Right lobe of liver (tissue), 6 donors: Measurements from ENCODE around the gene NLRP1. TPM values are rescaled to one million over a fixed set of nuclear protein-coding genes. Genes with fewer than 3 reads are reported as not detected.
"Not testable (repeated sequence)": the region's sequence is repeated elsewhere in the genome, so short reads cannot be mapped to it uniquely, and the experiment has no call there.

Source experiments
- ATAC-seq, 4 donors: fragments of 200-7000 bp; cut with Tn5 transposase; one replicate each; pipeline ENCODE4 v1.9.1; 2020; ENCODE audit warnings: mild to moderate bottlenecking in 4 of 4, moderate library complexity in 4 of 4
- DNase-seq, 3 donors: peaks; one replicate each; pipeline ENCODE4 v3.0.0-alpha.2; 2020
- H3K27ac ChIP-seq, 3 donors: fragments of 200-600 bp; one replicate each; pipeline ENCODE4 v1.8.0; 2022
- H3K27me3 ChIP-seq, 2 donors: fragments of 200-600 bp; one replicate each; pipeline ENCODE4 v1.8.0; 2022
- H3K36me3 ChIP-seq, 4 donors: fragments of 200-600 bp; sonication (generic) in 1 of 4; one replicate each; pipeline versions ENCODE4 v1.5.1 to v1.8.0; 2017 to 2022; ENCODE audit warnings: control low read depth in 1 of 4
- H3K4me1 ChIP-seq, 4 donors: fragments of 200-600 bp; sonication (generic) in 1 of 4; one replicate each; pipeline versions ENCODE4 v1.5.1 to v1.8.0; 2017 to 2022; ENCODE audit warnings: control low read depth in 1 of 4
- H3K4me3 ChIP-seq, 3 donors: fragments of 200-600 bp; one replicate each; pipeline ENCODE4 v1.8.0; 2022
- H3K9me3 ChIP-seq, 4 donors: fragments of 200-600 bp; sonication (generic) in 1 of 4; one replicate each; pipeline versions ENCODE4 v1.5.1 to v1.8.0; 2017 to 2022; ENCODE audit warnings: control low read depth in 1 of 4
- CTCF ChIP-seq, 4 donors: fragments of 200-600 bp in 3 of 4; fragments of 450-650 bp in 1 of 4; IDR thresholded peaks; one replicate each; pipeline versions ENCODE4 v1.5.1 to v1.8.0; 2016 to 2022; ENCODE audit warnings: antibody characterized with exemption in 4 of 4, mild to moderate bottlenecking in 2 of 4
- POLR2A ChIP-seq: fragments of 450-650 bp; IDR thresholded peaks from one replicate; pipeline ENCODE4 v1.6.1; 2017; ENCODE audit warnings: antibody characterized with exemption, mild to moderate bottlenecking
- WGBS: methylation state at CpG from one replicate; pipeline ENCODE4 v1.1.6; 2018; ENCODE audit warnings: low coverage, low lambda C conversion rate; ENCODE audit not compliant: insufficient coverage; ENCODE audit errors: missing lambda C conversion rate; 5-methylcytosine and 5-hydroxymethylcytosine counted together
- intact Hi-C, 2 donors: fragments of 100-400 bp; cut with DNase I; formaldehyde crosslinking; loops; one replicate each; pipeline versions ENCODE4 v1.11.2 to v1.14.1; 2022
- total RNA-seq, 6 experiments: library from RNA; depleted of rRNA in 2 of 6; stranded (reverse); fragments of >200 nt in 2 of 6; fragmentation: NEBNext Ultra II Directional in 3 of 6; extraction: Animal tissue kit (Norgen Biotek cat#: 25700) in 3 of 6; gene quantifications; one replicate each; pipeline versions ENCODE4 v1.1.0 to v1.2.4, GENCODE V29; 2016 to 2023
- donor health status: DM: no; HTN: yes; CAD: no.
- donor health status: DM: no; HTN: no; CAD: no.
- donor health status: DM: no; HTN: no; CAD: no.
- donor health status: DM: no; HTN: yes; CAD: no.
- donor health status: DM: no; HTN: yes; CAD: no.

Gene NLRP1
- total RNA-seq, 6 experiments from 2014 or later: 2.5 to 4.7 (median 3.3) TPM

DNA sequence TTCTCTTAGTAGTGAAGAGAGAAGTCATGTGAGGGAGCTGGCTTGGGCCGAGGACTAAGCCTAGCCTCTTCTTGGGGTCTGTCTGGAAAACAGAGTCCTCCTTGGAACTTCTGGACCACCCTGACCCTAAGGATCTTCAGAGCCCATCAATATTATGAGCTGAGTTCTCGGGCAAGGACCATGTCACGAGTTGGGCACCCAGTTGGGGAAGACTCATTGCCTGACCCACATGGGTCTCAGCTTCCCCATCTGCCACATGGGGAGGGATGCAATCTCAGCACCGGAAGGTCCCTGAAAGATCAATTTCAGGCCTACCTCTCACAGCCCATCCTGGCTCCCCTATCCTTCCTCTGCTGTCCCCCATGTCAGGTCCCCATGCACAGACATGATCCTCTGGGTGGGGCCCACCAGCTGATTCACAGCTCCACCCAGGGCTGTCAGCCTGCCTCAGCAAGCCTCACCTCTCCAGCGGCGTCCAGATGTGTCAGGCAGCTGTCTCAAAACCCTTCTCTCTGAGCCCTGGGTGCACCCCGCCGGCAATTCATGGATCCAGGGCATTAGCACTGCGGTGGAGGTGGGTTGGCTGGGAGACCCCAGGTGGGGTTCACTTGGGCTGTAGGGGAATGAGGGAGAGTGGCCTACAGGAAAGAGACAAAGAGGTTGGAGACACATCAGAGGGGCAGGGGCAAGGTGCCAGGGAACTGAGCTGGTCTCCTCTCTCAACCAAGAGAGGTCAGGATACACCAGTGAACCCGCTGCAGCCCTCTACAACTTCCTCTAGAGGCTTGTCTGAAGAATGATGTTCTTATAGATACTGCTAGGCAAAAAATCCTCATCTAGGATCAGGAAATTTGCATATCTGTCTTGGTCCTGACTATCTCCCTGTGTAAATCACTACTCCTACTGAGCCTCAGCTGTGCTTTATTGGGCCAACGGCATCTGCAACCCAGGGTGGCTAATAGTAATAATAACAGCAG, 1.8 kb downstream of the NLRP1 start:
- intact Hi-C loops: no loop called here
- H3K4me3 ChIP-seq: no peak overlapping the region
- ATAC-seq: no peak

DNA sequence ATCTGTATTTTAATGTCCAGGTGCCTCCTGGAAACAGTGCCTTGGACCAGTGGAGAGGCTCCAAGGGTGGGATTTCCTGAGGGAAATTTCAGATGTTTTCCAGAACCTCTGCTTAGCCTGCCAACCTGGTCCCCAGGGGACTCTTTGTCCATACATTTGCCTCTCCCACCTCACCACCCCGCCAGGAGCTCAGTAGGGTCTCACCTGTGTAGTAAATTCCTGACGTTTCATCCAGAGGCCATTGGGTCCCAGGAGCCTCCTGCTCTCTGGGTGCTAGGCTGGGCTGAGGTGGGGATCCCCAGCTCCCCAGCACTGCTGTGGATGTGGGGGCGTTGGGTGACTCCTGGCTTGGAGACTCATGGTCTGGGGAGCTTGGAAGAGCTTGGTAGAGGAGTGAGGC, 2.7 kb downstream of the NLRP1 start:
- no peak for TF ChIP-seq CTCF (IDR thresholded peaks at IDR 0.05)
- TF ChIP-seq POLR2A: no peak
- DNase-seq (no peak), ATAC-seq (no peak)
- WGBS: 45% methylated on average over 3 of the region's 3 CpGs
- Histone ChIP-seq H3K36me3 (no peaks in the 10 kb centered on the region), H3K4me1 (no peaks in the 10 kb centered on the region), H3K27ac (no peak overlapping the region), H3K27me3 (no peaks in the 10 kb centered on the region), H3K4me3 (no peak overlapping the region), H3K9me3 (no peaks in the 10 kb centered on the region)
- intact Hi-C loops: no loop called here

More for the DNA sequence above, 1.8 kb downstream of the NLRP1 start:
- Histone ChIP-seq H3K27ac (no peak overlapping the region), H3K27me3 (no peaks in the 10 kb centered on the region), H3K4me1 (no peaks in the 10 kb centered on the region), H3K9me3 (no peaks in the 10 kb centered on the region), H3K36me3 (no peaks in the 10 kb centered on the region)
- DNase-seq: no peak
- 46% methylated on average over 7 of the region's 11 CpGs for WGBS
- TF ChIP-seq CTCF (IDR thresholded peaks at IDR 0.05) (no peak), POLR2A (no peak)

GRCh38 chr17:5580969-5581368, 3.3 kb downstream of the NLRP1 start:
- Histone ChIP-seq H3K4me3 (no peak overlapping the region), H3K36me3 (no peaks in the 10 kb centered on the region), H3K9me3 (no peaks in the 10 kb centered on the region), H3K4me1 (no peaks in the 10 kb centered on the region), H3K27ac (no peak overlapping the region), H3K27me3 (no peaks in the 10 kb centered on the region)
- 44% methylated on average over 3 of the region's 3 CpGs for WGBS
- ATAC-seq (no peak), DNase-seq (no peak)
- intact Hi-C loops: no loop called here
- no peak for TF ChIP-seq POLR2A
- no peak for TF ChIP-seq CTCF (IDR thresholded peaks at IDR 0.05)

DNA sequence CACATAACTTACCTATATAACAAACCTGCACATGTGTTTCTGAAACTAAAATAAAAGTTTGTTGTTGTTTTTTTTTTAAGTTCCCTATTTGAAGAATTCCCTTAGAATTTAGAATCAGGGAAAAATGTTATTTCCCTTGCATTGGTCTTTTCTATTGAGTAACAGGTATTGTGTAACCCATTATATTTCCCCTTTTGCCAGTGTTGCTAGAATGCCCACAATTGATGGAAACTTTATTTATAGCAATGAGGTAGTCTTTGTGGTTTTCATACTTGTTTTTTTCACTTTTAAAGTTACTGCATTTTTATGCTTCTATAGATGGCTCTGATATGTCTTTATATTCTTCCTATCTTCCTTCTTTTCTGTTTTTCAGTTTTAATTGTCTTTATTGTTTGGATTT, 3.9 kb downstream of the NLRP1 start:
- intact Hi-C loops: no loop called here
- DNase-seq (no peak), ATAC-seq (no peak)
- TF ChIP-seq CTCF (IDR thresholded peaks at IDR 0.05) (no peak), POLR2A (no peak)
- Histone ChIP-seq H3K9me3 (no peaks in the 10 kb centered on the region), H3K27me3 (no peaks in the 10 kb centered on the region), H3K27ac (no peak overlapping the region), H3K4me3 (no peak overlapping the region), H3K36me3 (no peaks in the 10 kb centered on the region), H3K4me1 (no peaks in the 10 kb centered on the region)

DNA sequence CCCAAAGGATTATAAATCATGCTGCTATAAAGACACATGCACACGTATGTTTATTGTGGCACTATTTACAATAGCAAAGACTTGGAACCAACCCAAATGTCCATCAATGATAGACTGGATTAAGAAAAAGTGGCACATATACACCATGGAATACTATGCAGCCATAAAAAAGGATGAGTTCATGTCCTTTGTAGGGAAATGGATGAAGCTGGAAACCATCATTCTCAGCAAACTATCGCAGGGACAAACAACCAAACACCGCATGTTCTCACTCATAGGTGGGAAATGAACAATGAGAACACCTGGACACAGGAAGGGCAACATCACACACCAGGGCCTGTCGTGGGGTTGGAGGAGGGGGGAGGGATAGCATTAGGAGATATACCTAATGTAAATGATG, 5.5 kb downstream of the NLRP1 start:
- H3K9me3 ChIP-seq, ATAC-seq, H3K36me3 ChIP-seq, H3K27me3 ChIP-seq, DNase-seq, H3K27ac ChIP-seq, H3K4me1 ChIP-seq, H3K4me3 ChIP-seq, intact Hi-C loops: not testable (repeated sequence)
- WGBS: 58% methylated on average over 4 of the region's 4 CpGs

DNA sequence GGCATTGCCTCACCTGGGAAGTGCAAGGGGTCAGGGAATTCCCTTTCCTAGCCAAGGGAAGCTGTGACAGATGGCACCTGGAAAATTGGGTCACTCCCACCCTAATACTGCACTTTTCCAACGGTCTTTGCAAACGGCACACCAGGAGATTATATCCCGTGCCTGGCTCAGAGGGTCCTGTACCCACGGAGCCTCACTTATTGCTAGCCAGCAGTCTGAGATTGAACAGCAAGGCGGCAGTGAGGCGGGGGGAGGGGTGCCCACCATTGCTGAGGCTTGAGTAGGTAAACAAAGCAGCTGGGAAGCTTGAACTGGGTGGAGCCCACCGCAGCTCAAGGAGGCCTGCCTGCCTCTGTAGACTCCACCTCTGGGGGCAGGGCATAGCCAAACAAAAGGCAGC, 11.3 kb downstream of the NLRP1 start:
- H3K27me3 ChIP-seq, H3K4me1 ChIP-seq, ATAC-seq, H3K9me3 ChIP-seq, intact Hi-C loops, H3K36me3 ChIP-seq, DNase-seq, H3K27ac ChIP-seq, H3K4me3 ChIP-seq: not testable (repeated sequence)
- WGBS: 93% methylated on average over 3 of the region's 7 CpGs
